Left cardiac atrium (tissue), 4 donors: ENCODE results near the gene ADAMTS2. TPM values are rescaled to one million over a fixed set of nuclear protein-coding genes. Genes with fewer than 3 reads are reported as not detected.
"Not testable (repeated sequence)": the region's sequence is repeated elsewhere in the genome, so short reads cannot be mapped to it uniquely, and the experiment has no call there.

Experiments
- ATAC-seq, 2 donors: fragments of 200-7000 bp; cut with Tn5 transposase; one replicate each; pipeline ENCODE4 v1.9.1; 2020; ENCODE audit warnings: mild to moderate bottlenecking in 2 of 2, moderate library complexity in 2 of 2
- DNase-seq: peaks from one replicate; pipeline ENCODE4 v3.0.0-alpha.2; 2020
- intact Hi-C, 2 donors: fragments of 100-400 bp; cut with DNase I; formaldehyde crosslinking; loops; one replicate each; pipeline versions ENCODE4 v1.14.1 to v1.15.1; 2022 to 2023
- total RNA-seq, 2 donors: library from RNA; stranded (reverse); fragmentation: NEBNext Ultra II Directional; extraction: Animal tissue kit (Norgen Biotek cat#: 25700); gene quantifications; one replicate each; pipeline ENCODE4 v1.2.1, GENCODE V29; 2021
- donor health status: DM: no; HTN: yes; CAD: no.
- donor health status: DM: no; HTN: yes; CAD: no; lungs with severe emphysema.
- donor health status: DM: yes; HTN: yes; CAD: no.
- donor health status: Dilated cardiomyopathy.

The ADAMTS2 gene
- total RNA-seq, 2 donors from 2014 or later, result 15.0 to 22.7 TPM

GRCh38 chr5:179290681-179291540, 54.4 kb downstream of the ADAMTS2 start:
- intact Hi-C loops, result no loop called here
- ATAC-seq (no peak), DNase-seq (peak; percentile 10)

- peak; percentile 7 for DNase-seq
- intact Hi-C loops, result no loop called here
These were observed 55.4 kb downstream of the ADAMTS2 start for GRCh38 chr5:179289756-179290385.

DNA sequence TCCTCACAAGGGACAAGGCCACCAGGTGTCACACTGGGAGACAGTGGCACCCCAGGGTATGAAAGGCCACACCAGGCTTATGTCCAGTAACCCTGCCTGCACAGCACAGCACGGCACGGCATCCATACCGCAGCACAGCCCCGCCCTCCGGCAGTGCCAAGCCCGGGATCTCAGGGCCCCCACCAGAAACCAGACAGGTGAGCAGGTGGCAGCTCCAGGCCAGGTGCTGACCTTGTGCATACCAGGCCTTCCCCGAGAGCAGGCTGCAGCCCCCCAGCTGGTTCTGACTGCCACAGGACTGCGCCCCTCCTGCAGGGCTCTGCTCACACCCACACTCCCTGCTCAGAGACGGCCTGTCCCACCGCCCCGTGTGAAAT, 56.5 kb downstream of the ADAMTS2 start:
- intact Hi-C loops, result no loop called here
- no peak for ATAC-seq
- DNase-seq, result peak; percentile 6

More at GRCh38 chr5:179289756-179290385, 55.4 kb downstream of the ADAMTS2 start:
- no peak for ATAC-seq

- ATAC-seq, result no peak
- peak; percentile 14 for DNase-seq
- intact Hi-C loops, result no loop called here
These were observed 57.0 kb downstream of the ADAMTS2 start for GRCh38 chr5:179288101-179288808.

- intact Hi-C loops, result no loop called here
- no peak for ATAC-seq
- peak; percentile 18 for DNase-seq
These were observed 57.6 kb downstream of the ADAMTS2 start for GRCh38 chr5:179287631-179288030.

GRCh38 chr5:179287071-179287470, 58.2 kb downstream of the ADAMTS2 start:
- ATAC-seq (peak in 1 of 2 donors; percentile 12), DNase-seq (peak; percentile 22)
- intact Hi-C loops, result no loop called here

- DNase-seq, result peak; percentile 13
- ATAC-seq, result peak in 1 of 2 donors; percentile 6
- intact Hi-C loops, result not testable (repeated sequence)
These were observed 59.5 kb downstream of the ADAMTS2 start for GRCh38 chr5:179285776-179286162.

DNA sequence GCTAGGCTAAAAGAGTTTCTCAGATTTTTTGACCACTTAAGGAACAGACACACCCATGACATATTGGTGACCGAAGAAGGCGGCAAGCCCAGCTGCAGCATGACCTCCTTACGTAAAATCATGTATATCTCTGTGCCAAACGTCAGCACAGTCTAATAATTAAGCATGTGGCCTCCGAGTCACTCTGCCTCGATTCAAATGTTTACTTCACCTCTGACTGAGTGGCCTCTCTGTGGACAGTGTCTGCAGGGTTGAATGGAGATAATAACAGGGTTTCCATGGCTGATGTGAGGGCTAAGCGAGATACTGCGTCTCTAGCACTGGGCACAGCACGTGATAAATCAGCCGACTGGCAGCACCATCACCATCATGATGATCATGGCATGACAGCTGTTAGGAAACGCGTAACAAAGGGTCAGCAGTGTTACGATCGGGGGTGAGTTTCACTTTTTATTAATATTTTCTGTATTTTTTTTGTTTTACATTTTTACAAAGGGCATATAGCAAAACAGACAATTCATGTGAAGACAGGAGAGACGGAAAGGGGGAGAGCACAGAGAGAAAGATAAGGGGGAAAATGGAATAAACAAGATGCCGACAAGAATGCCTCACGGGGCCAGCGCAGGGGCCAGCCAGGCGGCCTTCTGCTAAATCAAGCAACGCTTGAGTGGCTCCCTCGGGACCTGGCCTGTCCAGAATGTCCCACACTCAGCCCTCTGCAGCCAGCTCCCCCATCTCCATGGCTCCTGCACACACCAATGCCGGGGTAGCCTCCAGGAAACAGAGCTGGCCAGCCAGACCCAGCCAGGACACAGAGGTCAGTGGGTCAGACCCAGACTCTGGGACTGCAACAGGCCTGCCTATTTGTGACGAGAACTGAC, 60.3 kb downstream of the ADAMTS2 start:
- intact Hi-C loops, result no loop called here
- ATAC-seq (peak; percentile 83 to 89), DNase-seq (peak; percentile 78)

- intact Hi-C loops, ATAC-seq, DNase-seq: not testable (repeated sequence)
These were observed 61.4 kb downstream of the ADAMTS2 start for GRCh38 chr5:179283908-179284307.

DNA sequence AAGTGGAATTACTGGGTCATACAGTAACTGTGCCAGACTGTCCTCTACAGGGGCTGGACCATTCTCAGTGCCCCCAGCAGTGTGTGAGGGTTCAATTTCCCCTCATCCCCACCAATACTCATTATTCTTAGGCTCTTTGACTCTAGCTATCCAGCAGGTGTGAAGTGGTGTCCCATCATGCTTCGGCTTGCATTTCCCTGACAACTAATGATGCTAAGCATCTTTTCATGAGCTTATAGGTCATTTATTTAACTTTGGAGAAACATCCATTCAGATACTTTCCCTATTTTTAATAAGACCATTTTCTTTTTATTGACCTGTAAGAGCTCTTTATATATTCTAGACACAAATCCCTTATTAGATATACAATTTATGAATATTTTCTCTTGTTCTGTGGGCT, 63.6 kb downstream of the ADAMTS2 start:
- intact Hi-C loops, result no loop called here
- no peak for DNase-seq
- ATAC-seq, result no peak

- DNase-seq, result peak; percentile 11
These were observed 65.2 kb downstream of the ADAMTS2 start for GRCh38 chr5:179280095-179280490.

DNA sequence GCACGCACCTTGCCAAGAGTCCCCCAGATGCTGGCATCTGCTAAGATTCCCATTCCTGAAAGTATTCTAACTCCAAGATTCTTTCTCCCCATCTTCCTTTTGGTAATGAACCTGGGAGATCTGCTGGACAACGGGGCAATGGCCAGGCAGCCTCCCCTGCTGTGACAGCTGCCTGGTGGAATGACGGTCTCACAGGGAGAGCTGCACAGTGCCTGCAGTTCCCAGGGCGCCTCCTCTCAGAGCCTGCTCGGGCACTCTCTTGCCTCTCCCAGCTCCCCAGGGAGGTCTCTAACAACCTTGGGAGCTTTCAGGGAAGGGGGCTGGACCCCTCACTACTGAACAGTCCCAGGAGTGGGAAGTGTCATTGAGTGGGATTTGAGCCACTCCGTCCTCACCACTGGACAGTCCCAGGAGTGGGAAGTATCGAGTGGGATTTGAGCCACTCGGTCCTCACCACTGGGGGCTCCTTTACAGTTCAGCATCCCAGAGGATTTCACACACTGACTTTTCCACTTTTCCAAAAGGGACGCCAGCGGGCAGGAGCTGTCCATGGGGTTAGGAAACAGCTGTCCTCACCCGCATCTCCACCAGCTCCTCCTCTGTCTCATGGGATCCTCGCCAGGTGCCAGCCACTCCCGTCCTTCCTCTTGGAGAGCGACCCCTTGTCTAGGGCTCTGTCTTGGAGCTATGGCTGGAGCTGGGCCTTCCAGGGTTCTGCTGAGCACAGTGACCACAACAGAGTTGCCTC, 65.7 kb downstream of the ADAMTS2 start:
- no peak for ATAC-seq
- DNase-seq, result peak; percentile 13
- intact Hi-C loops, result no loop called here

More at GRCh38 chr5:179280095-179280490, 65.2 kb downstream of the ADAMTS2 start:
- intact Hi-C loops, result no loop called here
- ATAC-seq, result no peak

DNA sequence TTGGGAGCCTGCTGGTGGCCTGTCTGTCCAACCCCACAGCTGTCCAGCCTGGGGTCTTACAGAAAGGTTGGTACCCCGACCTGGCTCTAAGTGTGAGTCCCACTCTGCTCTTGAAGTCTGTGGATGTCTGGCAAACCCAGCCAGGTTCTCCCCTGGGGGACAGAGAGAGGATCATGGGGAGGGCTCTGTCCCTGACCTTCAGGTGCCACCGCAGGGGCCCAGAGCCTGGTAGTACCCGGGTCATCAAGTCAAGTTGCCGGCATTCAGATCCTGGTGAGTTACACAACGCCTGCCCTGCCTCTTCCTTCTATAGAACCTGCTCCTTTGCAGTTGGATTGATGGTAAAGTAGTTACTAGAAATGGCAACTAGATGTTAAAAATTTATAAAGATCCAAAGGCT, 66.7 kb downstream of the ADAMTS2 start:
- intact Hi-C loops, result no loop called here
- DNase-seq, result peak; percentile 15

GRCh38 chr5:179278119-179278518, 67.1 kb downstream of the ADAMTS2 start:
- peak; percentile 11 for DNase-seq
- intact Hi-C loops, result no loop called here

More for the DNA sequence above, 66.7 kb downstream of the ADAMTS2 start:
- no peak for ATAC-seq

GRCh38 chr5:179276838-179277395, 68.3 kb downstream of the ADAMTS2 start:
- DNase-seq, result peak; percentile 22
- intact Hi-C loops, result no loop called here

More at GRCh38 chr5:179278119-179278518, 67.1 kb downstream of the ADAMTS2 start:
- no peak for ATAC-seq

DNA sequence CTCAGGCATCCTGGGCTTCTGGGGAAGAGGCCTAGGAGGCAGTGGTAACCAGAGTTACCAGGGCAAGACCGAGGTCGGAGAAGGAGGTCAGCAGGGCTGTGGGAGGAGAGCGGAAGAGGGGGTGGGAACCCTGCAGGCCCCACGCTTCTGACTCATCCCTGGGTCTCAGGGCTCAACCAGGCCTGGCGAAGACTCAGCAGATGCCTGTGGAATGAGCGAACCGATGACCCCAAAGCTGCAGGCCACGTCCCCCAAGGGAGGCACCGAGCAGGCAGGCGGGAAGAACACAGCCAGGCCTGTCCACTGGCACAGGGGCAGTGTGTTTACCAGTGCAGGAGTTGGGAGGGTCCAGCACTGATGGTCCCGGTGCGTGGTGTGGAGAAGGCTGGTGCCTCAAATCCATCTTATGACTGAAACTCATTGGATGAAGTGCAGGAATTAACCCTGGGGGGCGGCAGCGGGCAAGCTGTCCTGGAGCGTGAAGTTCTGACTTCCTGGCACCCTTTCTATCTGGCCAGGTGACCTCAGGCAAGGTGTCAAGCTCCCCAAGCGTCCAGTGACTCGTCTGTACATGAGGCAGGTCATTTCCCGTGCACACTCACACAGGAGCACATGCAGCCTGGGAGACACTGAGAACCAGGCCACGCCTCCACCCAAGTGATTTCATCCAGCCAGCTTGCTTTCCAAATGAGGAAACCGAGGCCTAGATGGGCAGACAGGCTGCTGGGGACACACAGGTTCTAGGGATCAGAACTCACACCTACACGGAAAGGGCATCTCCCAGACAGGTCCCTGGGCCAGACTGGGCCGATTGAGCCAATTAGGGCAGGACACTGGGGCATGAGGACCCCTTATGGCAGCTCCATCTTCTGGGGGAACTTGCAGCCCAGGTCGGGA, 69.1 kb downstream of the ADAMTS2 start:
- ATAC-seq (peak; percentile 82 to 92), DNase-seq (peak; percentile 86)
- intact Hi-C loops, result no loop called here

More at GRCh38 chr5:179276838-179277395, 68.3 kb downstream of the ADAMTS2 start:
- no peak for ATAC-seq
